GM19193 (cell line): Measurements from ENCODE around the gene EXT2.

Experiments used
- POLR2A ChIP-seq: IDR thresholded peaks from 4 replicates; pipeline ENCODE4 v1.6.1; 2011; ENCODE audit not compliant: insufficient read depth, insufficient read length; ENCODE audit errors: extremely low read depth

Gene EXT2

GRCh38 chr11:44274404-44274803, 178.9 kb downstream of the EXT2 start:
- no peak for TF ChIP-seq POLR2A

- TF ChIP-seq POLR2A = no peak
Observed at GRCh38 chr11:44275241-44275640, 179.8 kb downstream of the EXT2 start.

GRCh38 chr11:44275961-44276550, 180.6 kb downstream of the EXT2 start:
- no peak for TF ChIP-seq POLR2A

- TF ChIP-seq POLR2A = no peak
Observed at GRCh38 chr11:44277196-44278090, 182.0 kb downstream of the EXT2 start.

- TF ChIP-seq POLR2A = no peak
Observed at GRCh38 chr11:44279483-44279882, 184.0 kb downstream of the EXT2 start.

- TF ChIP-seq POLR2A = no peak
Observed at GRCh38 chr11:44280257-44280656, 184.8 kb downstream of the EXT2 start.

- no peak for TF ChIP-seq POLR2A
Observed at GRCh38 chr11:44281151-44281550, 185.7 kb downstream of the EXT2 start.

- TF ChIP-seq POLR2A = no peak
Observed at GRCh38 chr11:44282620-44283019, 187.1 kb downstream of the EXT2 start.

- no peak for TF ChIP-seq POLR2A
Observed at GRCh38 chr11:44285756-44286155, 190.3 kb downstream of the EXT2 start.

GRCh38 chr11:44286268-44286880, 190.9 kb downstream of the EXT2 start:
- no peak for TF ChIP-seq POLR2A

GRCh38 chr11:44286911-44287310, 191.4 kb downstream of the EXT2 start:
- TF ChIP-seq POLR2A = no peak

GRCh38 chr11:44288133-44288526, 192.7 kb downstream of the EXT2 start:
- no peak for TF ChIP-seq POLR2A

- TF ChIP-seq POLR2A = no peak
Observed at GRCh38 chr11:44290208-44290607, 194.7 kb downstream of the EXT2 start.
